ENCODE measurements around the gene SNTG2. TPM values are rescaled to one million over a fixed set of nuclear protein-coding genes. Genes with fewer than 3 reads are reported as not detected.
"Not testable (repeated sequence)": the region's sequence is repeated elsewhere in the genome, so short reads cannot be mapped to it uniquely, and the experiment has no call there.

Gene SNTG2
- total RNA-seq, 1 experiment from 2014 or later: not detected

- no peak for DNase-seq (ENCODE audit: low read depth)
Observed at GRCh38 chr2:1173528-1173927, 222.9 kb downstream of the SNTG2 start.

DNA sequence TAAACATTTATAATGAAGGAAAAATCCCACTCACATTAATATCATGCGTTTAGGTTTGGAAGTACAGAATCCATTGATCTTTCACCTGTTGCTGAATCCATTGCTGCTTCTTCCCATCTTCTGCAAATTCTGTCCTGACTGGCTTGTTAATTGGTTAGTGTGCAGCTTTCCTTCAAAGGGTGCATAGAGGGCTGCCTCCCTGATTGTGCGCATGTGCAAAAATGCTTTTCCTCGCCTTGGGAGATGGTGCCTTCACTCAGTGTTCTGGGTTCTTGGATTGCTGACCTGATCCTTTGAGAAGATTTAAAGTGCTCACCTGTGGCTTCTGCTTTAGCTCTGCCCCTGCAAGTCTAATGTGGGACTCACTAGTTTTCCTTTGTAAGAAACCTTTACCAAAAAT is 231.2 kb downstream of the SNTG2 start:
- no peak for DNase-seq (ENCODE audit: low read depth)

DNA sequence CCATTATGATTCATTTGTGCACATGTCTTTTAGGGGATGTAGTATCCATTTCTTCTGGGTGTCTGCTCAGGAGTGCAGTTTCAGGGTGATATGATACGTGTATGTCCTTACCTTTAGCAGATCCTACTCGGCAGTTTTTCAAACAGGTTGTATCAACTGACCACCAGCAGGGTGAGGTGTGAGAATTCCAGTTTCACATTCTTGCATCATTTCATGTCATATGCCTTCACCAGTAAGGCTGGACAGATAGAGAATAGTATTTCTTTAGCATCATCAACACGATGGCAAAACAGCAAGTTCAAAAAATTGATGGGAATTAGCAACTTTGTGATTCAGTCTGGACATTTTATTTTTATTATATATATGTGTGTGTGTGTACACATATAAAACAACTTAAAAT is 232.7 kb downstream of the SNTG2 start:
- DNase-seq (ENCODE audit: low read depth): no peak

DNA sequence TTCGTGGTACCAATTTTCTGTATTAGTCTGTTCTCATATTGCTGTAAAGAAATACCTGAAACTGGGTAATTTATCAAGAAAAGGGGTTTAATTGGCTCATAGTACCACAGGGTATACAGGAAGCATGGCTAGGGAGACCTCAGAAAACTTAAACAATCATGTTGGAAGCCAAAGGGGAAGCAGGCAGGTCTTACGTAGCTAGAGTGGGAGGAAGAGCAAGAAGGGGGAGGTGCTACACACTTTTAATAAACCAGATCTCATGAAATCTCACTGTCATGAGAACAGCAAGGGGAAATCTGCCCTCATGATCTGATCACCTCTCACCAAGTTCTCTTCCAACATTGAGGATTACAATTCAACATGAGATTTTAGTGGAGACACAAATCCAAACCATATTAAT is 235.8 kb downstream of the SNTG2 start:
- DNase-seq (ENCODE audit: low read depth): no peak

- no peak for DNase-seq (ENCODE audit: low read depth)
Observed at GRCh38 chr2:1187189-1187588, 236.5 kb downstream of the SNTG2 start.

DNA sequence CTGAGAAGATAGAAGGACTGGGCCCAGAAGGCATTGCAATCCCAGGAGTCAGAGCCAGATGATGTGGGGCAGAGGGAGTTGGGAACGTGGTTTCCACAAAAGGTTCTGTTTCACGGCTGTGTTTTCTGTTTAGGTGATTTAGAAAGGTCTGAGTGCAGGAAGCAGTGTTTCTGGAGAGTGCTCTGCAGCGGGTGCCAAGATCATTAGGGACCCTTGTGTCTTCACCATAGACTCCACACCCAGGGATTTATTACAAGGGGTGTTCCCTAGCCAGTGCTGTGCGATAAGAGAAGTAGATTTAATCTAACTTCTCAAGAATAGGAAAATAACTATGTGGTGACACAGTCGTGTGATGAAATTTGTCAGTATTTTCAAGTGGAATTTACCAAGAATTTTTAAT is 241.5 kb downstream of the SNTG2 start:
- DNase-seq (ENCODE audit: low read depth): no peak

DNA sequence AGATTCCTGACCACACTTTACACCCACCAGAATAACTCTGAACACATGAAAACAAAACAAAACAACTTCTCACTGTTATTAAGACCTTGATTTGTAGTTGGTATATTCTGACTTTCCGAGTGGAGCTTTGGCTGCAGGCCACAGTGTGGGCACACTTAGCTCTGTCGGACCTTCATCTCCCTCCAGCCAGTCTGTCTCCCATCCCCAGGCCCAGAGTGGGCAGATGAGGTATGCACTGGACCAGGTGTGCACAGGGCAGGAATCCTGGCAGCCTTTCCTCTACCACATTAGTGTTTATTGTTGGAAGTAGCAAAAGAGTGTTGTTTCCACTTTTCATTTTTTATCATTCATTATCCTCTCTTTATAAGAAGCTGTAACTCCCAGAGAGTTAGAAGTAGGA is 243.2 kb downstream of the SNTG2 start:
- DNase-seq (ENCODE audit: low read depth): no peak

- DNase-seq (ENCODE audit: low read depth): no peak
Observed at GRCh38 chr2:1203772-1204171, 253.1 kb downstream of the SNTG2 start.

DNA sequence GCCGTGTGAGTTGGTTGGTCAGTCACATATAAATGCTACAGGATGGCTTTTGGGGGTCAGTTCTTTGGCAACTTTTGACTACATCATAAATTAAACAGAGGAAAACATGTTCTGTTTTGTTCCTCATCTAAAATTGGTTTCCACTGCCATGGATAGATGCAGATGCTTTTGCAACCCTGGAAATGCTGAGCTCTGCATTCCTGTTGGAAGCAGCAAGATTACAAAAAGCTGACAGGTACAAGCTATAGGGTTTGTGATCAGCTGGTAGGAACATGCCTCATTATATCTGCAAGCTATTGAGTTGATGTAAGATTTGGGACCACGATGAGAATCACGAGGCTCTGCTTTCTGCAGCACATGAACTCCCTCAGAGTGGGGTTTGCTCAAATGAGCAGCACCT is 255.2 kb downstream of the SNTG2 start:
- DNase-seq (ENCODE audit: low read depth): no peak

DNA sequence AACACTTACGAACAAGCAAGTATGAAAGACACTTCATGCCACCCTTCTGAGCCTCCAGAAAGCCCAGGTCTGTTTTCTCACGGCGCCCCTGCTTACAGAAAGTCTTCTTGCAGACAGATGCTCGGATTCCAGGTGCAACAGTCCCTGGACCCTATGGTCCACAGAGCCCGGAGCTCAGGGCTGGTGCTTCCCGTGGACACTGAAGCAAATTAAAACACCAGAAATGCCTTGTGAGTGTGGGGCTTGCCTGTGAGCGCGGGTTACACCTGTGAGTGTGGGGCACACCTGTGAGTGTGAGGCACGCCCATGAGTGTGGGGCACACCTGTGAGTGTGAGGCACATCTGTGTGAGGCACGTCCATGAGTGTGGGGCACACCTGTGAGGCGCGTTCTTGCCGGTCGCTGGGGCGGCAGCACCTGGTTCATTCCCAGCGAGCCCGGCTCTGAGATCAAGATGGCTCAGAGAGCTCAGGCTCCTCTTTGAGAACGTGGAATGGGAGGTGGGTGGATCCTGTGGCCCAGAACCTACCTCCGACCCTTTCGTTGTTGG is 257.4 kb downstream of the SNTG2 start:
- DNase-seq (ENCODE audit: low read depth): no peak

- DNase-seq (ENCODE audit: low read depth): no peak
Observed at GRCh38 chr2:1208522-1208921, 257.9 kb downstream of the SNTG2 start.

DNA sequence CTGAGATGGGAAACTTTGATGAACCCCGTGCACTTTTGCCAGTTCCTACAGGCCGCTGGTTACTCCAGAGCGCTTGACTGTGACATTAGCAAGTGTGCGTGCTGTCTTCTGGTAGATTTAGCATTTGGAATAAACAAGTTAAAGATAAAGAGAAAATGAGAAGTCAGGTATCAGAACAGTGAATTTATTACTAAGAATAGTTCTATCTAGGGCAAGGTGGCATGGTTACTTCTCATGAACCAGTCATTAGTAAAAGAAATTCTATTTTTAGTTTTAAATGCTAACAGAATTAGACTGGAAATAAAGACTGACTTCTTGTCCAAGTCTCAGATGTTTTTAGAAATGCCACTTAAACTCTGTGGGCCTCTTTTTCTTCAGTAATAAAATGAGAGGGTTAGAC is 258.6 kb downstream of the SNTG2 start:
- DNase-seq (ENCODE audit: low read depth): no peak

GRCh38 chr2:1209761-1210160 is 259.1 kb downstream of the SNTG2 start:
- DNase-seq (ENCODE audit: low read depth): no peak

DNA sequence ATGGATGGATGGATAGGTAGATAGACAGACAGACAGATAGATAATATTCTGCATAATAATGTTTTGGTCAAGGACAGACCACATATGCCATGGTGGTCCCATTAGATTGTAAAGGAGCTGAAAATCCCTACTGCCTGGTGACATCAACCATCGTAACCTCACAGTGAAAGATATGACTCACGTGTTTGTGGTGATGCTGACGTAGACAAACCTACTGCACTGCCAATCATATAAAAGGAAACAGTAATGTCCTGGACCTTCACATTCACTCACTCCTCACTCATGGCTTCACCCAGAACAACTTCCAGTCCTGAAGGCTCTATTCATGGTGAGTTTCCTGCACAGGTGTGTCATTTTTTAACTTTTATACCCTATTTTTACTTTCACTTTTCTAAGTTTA is 259.7 kb downstream of the SNTG2 start:
- peak; percentile 40 for DNase-seq (ENCODE audit: low read depth)

GRCh38 chr2:1219901-1220573 is 269.4 kb downstream of the SNTG2 start:
- no peak for DNase-seq (ENCODE audit: low read depth)

GRCh38 chr2:1222056-1222455 is 271.4 kb downstream of the SNTG2 start:
- no peak for DNase-seq (ENCODE audit: low read depth)

DNA sequence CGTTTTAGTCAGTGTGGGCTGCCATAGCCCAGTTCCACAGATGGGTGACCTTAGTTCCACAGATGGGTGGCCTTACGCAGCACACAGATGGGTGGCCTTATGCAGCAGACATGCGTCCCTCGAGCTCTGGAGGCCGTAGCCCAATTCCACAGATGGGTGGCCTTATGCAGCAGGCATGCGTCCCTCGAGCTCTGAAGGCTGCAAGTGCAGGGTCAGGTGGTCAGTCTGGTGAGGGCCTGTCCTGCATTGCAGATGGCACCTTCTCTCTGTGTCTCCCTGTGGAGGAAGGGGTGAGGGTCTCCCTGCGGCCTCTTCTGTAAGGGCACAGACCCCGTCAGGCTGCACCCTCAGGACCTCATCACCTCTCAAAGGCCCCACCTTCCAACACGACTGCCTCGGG is 273.1 kb downstream of the SNTG2 start:
- no peak for DNase-seq (ENCODE audit: low read depth)

DNA sequence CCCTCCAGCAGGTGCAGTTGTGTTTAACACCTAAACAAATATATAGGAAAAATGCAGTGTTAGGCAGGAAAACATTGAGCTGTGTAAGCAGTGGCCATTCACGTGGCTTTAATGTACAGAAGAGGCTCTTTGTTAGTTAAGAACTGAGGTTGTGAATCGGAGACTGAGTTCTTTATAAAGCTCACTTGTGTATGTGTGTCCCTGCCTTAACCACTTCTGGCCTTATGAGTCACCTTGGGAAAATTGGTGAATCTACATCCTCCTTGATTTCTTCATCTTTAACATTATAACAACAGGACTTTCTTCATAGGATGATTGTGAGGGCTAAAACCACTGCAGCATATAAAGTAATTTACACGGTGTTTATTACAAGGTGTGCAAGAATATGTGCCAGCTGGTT is 274.3 kb downstream of the SNTG2 start:
- peak; percentile 67 for DNase-seq (ENCODE audit: low read depth)

- DNase-seq (ENCODE audit: low read depth): no peak
Observed at GRCh38 chr2:1226766-1227165, 276.1 kb downstream of the SNTG2 start.

DNA sequence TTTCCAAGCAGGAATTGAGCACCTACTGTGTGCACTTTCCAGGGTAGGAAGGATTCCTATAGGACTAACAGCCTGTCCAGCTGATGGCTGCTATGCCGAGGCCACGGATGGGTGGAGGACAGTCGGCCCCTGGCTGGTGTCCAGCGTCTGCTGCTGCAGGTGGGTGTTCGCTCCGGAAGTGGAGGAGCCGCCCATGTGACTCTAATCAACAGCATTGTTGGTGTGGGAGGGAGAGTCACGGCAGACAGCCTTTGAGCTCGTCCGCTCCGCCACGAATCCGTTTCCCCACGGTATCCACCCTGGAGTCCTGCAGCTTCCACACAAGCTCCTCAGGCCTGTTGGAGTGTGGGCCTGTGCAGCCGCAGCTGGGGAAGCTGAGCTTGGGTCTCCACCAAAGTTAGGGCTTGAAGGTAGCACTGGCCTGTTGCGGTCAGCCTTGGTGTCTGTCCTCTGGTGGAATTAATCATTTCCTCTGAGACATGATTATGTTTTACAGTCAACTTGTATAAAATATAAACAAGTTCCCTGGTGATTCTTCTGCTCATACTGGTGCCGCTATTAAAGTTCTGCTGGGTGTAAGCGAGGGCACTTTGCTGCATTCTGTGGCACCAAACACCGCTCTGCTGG is 276.7 kb downstream of the SNTG2 start:
- peak; percentile 44 for DNase-seq (ENCODE audit: low read depth)

GRCh38 chr2:1229596-1229995 is 278.9 kb downstream of the SNTG2 start:
- DNase-seq (ENCODE audit: low read depth): not testable (repeated sequence)

GRCh38 chr2:1230155-1230893 is 279.7 kb downstream of the SNTG2 start:
- no peak for DNase-seq (ENCODE audit: low read depth)

All from HT1080 (cell line).